ENCODE results near the gene RDH8.

The RDH8 gene

GRCh38 chr19:9970481-9970880, 42.8 kb upstream of the RDH8 start:
- DNase-seq (ENCODE audit: low read depth), result no peak
- TF ChIP-seq, protein P1, sequence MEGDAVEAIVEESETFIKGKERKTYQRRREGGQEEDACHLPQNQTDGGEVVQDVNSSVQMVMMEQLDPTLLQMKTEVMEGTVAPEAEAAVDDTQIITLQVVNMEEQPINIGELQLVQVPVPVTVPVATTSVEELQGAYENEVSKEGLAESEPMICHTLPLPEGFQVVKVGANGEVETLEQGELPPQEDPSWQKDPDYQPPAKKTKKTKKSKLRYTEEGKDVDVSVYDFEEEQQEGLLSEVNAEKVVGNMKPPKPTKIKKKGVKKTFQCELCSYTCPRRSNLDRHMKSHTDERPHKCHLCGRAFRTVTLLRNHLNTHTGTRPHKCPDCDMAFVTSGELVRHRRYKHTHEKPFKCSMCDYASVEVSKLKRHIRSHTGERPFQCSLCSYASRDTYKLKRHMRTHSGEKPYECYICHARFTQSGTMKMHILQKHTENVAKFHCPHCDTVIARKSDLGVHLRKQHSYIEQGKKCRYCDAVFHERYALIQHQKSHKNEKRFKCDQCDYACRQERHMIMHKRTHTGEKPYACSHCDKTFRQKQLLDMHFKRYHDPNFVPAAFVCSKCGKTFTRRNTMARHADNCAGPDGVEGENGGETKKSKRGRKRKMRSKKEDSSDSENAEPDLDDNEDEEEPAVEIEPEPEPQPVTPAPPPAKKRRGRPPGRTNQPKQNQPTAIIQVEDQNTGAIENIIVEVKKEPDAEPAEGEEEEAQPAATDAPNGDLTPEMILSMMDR (IDR thresholded peaks at IDR 0.05; ENCODE audit: low read length, missing control alignments), result no peak
- no peak overlapping the region for H3K4me3 ChIP-seq (replicated peaks; ENCODE audit: low read depth, low read length)

- no peak for DNase-seq (ENCODE audit: low read depth)
- no peak overlapping the region for H3K4me3 ChIP-seq (replicated peaks; ENCODE audit: low read depth, low read length)
- TF ChIP-seq, protein P1 (IDR thresholded peaks at IDR 0.05; ENCODE audit: low read length, missing control alignments), result no peak
Observed at GRCh38 chr19:9971166-9971897, 42.0 kb upstream of the RDH8 start.

- TF ChIP-seq, protein P1 (IDR thresholded peaks at IDR 0.05; ENCODE audit: low read length, missing control alignments), result no peak
- no peak overlapping the region for H3K4me3 ChIP-seq (replicated peaks; ENCODE audit: low read depth, low read length)
- no peak for DNase-seq (ENCODE audit: low read depth)
Observed at GRCh38 chr19:9972103-9972502, 41.2 kb upstream of the RDH8 start.

DNA sequence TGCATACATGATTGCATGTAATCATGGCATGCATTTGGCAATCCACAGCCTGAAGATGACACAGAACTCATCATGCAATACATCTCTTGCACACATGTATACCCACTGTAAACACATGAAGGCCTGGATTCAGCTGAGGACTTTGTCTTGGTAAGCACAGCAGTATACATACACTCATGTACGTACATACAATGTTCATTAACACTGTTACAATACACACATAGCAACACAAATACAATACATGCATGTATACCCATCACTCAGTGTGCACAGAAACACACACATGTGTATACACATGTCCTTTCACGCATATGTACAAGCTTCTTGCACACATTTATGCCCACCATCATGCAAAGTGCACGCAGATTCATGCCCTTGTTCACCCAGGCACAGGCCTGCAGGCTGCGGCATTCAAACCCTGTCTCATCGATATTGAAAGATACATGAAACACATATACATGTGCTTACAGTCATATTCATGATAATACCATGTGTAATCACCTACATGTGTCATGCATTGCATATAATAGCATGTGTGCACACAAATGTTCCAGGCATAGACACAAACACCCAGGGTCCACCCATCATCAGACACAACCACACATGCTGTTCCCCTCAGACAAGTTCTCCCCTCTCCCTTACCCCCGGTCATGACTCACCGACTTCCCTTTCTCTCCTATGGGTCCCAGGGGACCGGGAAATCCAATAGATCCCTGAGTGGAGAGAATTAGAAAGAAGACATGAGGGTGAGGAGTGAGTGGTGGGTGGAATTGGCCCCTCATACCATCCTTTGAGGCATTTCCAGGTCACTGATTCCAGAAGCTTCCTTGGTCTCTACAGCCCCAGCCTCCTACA, 31.6 kb upstream of the RDH8 start:
- no peak overlapping the region for H3K4me3 ChIP-seq (replicated peaks; ENCODE audit: low read depth, low read length)
- TF ChIP-seq, protein P1 (IDR thresholded peaks at IDR 0.05; ENCODE audit: low read length, missing control alignments), result no peak
- DNase-seq (ENCODE audit: low read depth), result peak; percentile 11

GRCh38 chr19:9986787-9987281, 26.4 kb upstream of the RDH8 start:
- no peak overlapping the region for H3K4me3 ChIP-seq (replicated peaks; ENCODE audit: low read depth, low read length)
- TF ChIP-seq, protein P1 (IDR thresholded peaks at IDR 0.05; ENCODE audit: low read length, missing control alignments), result no peak

GRCh38 chr19:9989504-9989903, 23.8 kb upstream of the RDH8 start:
- DNase-seq (ENCODE audit: low read depth), result no peak
- H3K4me3 ChIP-seq (replicated peaks; ENCODE audit: low read depth, low read length), result no peak overlapping the region
- TF ChIP-seq, protein P1 (IDR thresholded peaks at IDR 0.05; ENCODE audit: low read length, missing control alignments), result no peak

More at GRCh38 chr19:9986787-9987281, 26.4 kb upstream of the RDH8 start:
- DNase-seq (ENCODE audit: low read depth), result peak; percentile 44

Data from fibroblast of pulmonary artery (primary cell).